ENCODE data around the gene SDK2. TPM values are rescaled to one million over a fixed set of nuclear protein-coding genes. Genes with fewer than 3 reads are reported as not detected.

SDK2 gene
- total RNA-seq, 1 donor from 2014 or later, result 11.2 TPM

DNA sequence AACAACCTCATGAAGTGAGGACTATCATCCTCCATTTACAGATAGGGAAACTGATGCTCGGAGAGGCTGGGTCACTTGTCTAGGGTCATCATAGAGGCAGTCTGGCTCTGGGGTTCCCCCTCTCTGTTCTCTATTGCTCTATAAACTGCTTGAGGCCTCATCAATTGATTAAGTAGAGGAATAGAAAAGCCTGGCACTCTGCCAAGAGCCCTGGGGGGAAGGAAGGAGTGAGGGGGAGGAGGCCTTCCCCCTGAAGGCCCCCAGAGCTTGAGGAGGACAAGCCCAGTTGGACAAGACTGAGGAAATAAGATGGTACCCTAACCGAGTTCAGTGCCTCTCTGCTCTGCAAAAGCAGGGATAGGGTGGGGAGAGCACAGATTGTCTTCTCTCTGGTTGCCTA lies 21.0 kb downstream of the SDK2 start:
- peaks cover 17% of the 10 kb centered on the region for H3K4me1 Mint-ChIP-seq (ENCODE audit: low read depth, unreplicated experiment)
- no peaks in the 10 kb centered on the region for H3K9me3 Mint-ChIP-seq (ENCODE audit: unreplicated experiment)
- no peak for DNase-seq (ENCODE audit: low read depth)
- H3K36me3 Mint-ChIP-seq (ENCODE audit: low read depth, unreplicated experiment), result peaks cover 3% of the 10 kb centered on the region
- Histone ChIP-seq H4K20me1 (ENCODE audit: insufficient read depth, low read length) (no peaks in the 10 kb centered on the region), H3K4me2 (ENCODE audit: low read length) (no peak overlapping the region), H3K79me2 (ENCODE audit: insufficient read depth, low read length) (no peaks in the 10 kb centered on the region), H3K27ac (ENCODE audit: low read depth, low read length) (no peak overlapping the region), H2AFZ (ENCODE audit: low read depth, low read length) (no peak overlapping the region), H3K4me1 (ENCODE audit: insufficient read depth, low read length) (no peaks in the 10 kb centered on the region), H3K4me3 (ENCODE audit: insufficient read depth, low read depth, low read length) (no peak overlapping the region), H3K9ac (ENCODE audit: low read length) (no peak overlapping the region), H3K27me3 (ENCODE audit: insufficient read depth, low read length) (no peaks in the 10 kb centered on the region), H3K9me3 (ENCODE audit: insufficient read depth, low read depth, low read length) (no peaks in the 10 kb centered on the region), H3K36me3 (ENCODE audit: insufficient read depth, low read length) (no peaks in the 10 kb centered on the region)
- H3K27ac Mint-ChIP-seq (ENCODE audit: unreplicated experiment), result no peak overlapping the region
- TF ChIP-seq, protein P1, sequence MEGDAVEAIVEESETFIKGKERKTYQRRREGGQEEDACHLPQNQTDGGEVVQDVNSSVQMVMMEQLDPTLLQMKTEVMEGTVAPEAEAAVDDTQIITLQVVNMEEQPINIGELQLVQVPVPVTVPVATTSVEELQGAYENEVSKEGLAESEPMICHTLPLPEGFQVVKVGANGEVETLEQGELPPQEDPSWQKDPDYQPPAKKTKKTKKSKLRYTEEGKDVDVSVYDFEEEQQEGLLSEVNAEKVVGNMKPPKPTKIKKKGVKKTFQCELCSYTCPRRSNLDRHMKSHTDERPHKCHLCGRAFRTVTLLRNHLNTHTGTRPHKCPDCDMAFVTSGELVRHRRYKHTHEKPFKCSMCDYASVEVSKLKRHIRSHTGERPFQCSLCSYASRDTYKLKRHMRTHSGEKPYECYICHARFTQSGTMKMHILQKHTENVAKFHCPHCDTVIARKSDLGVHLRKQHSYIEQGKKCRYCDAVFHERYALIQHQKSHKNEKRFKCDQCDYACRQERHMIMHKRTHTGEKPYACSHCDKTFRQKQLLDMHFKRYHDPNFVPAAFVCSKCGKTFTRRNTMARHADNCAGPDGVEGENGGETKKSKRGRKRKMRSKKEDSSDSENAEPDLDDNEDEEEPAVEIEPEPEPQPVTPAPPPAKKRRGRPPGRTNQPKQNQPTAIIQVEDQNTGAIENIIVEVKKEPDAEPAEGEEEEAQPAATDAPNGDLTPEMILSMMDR (IDR thresholded peaks at IDR 0.05; ENCODE audit: insufficient read depth, low read depth, low read length), result no peak
- no peak for TF ChIP-seq EZH2 (IDR thresholded peaks at IDR 0.05; ENCODE audit: insufficient read depth, low read length)
- H3K4me3 Mint-ChIP-seq (ENCODE audit: unreplicated experiment), result no peak overlapping the region
- no peak for FAIRE-seq
- peaks cover 3% of the 10 kb centered on the region for H3K27me3 Mint-ChIP-seq (ENCODE audit: low read depth, unreplicated experiment)

GRCh38 chr17:73622381-73622780 lies 21.9 kb downstream of the SDK2 start:
- no peak overlapping the region for H3K4me3 ChIP-seq (ENCODE audit: insufficient read depth, low read depth, low read length)
- Mint-ChIP-seq H3K4me3 (ENCODE audit: unreplicated experiment) (no peak overlapping the region), H3K27me3 (ENCODE audit: low read depth, unreplicated experiment) (peaks cover 3% of the 10 kb centered on the region), H3K27ac (ENCODE audit: unreplicated experiment) (no peak overlapping the region), H3K36me3 (ENCODE audit: low read depth, unreplicated experiment) (peaks cover 4% of the 10 kb centered on the region), H3K9me3 (ENCODE audit: unreplicated experiment) (no peaks in the 10 kb centered on the region), H3K4me1 (ENCODE audit: low read depth, unreplicated experiment) (peaks cover 20% of the 10 kb centered on the region)
- H3K79me2 ChIP-seq (ENCODE audit: insufficient read depth, low read length), result no peaks in the 10 kb centered on the region
- H3K4me2 ChIP-seq (ENCODE audit: low read length), result no peak overlapping the region
- no peaks in the 10 kb centered on the region for H3K27me3 ChIP-seq (ENCODE audit: insufficient read depth, low read length)
- H3K9me3 ChIP-seq (ENCODE audit: insufficient read depth, low read depth, low read length), result no peaks in the 10 kb centered on the region
- DNase-seq (ENCODE audit: low read depth) (no peak), FAIRE-seq (no peak)
- TF ChIP-seq EZH2 (IDR thresholded peaks at IDR 0.05; ENCODE audit: insufficient read depth, low read length), result no peak
- TF ChIP-seq, protein P1 (IDR thresholded peaks at IDR 0.05; ENCODE audit: insufficient read depth, low read depth, low read length), result no peak
- H3K27ac ChIP-seq (ENCODE audit: low read depth, low read length), result no peak overlapping the region
- H3K4me1 ChIP-seq (ENCODE audit: insufficient read depth, low read length), result no peaks in the 10 kb centered on the region
- no peaks in the 10 kb centered on the region for H4K20me1 ChIP-seq (ENCODE audit: insufficient read depth, low read length)
- no peak overlapping the region for H2AFZ ChIP-seq (ENCODE audit: low read depth, low read length)
- H3K9ac ChIP-seq (ENCODE audit: low read length), result no peak overlapping the region
- H3K36me3 ChIP-seq (ENCODE audit: insufficient read depth, low read length), result no peaks in the 10 kb centered on the region

DNA sequence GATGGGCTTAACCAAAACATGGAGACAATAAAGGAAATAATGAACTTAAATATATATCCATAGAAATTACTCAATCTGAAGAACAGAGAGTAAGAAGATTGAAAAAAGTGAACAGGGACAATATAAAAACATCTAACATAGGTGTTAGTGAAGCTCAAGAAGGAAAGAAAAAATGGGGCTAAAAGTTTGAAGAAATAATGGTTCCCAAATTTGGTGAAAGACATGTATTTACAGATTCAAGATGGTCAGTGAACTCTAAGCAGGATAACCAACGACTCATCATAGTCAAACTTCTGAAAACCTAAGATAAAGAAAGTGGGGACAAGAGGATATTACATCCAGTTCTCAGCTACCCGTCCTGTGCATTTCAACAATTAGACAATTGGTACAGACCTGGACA lies 22.6 kb downstream of the SDK2 start:
- Mint-ChIP-seq H3K36me3 (ENCODE audit: low read depth, unreplicated experiment) (peaks cover 4% of the 10 kb centered on the region), H3K4me3 (ENCODE audit: unreplicated experiment) (no peak overlapping the region), H3K27me3 (ENCODE audit: low read depth, unreplicated experiment) (peaks cover 3% of the 10 kb centered on the region), H3K27ac (ENCODE audit: unreplicated experiment) (no peak overlapping the region), H3K9me3 (ENCODE audit: unreplicated experiment) (no peaks in the 10 kb centered on the region), H3K4me1 (ENCODE audit: low read depth, unreplicated experiment) (peaks cover 20% of the 10 kb centered on the region)
- H3K4me1 ChIP-seq (ENCODE audit: insufficient read depth, low read length), result no peaks in the 10 kb centered on the region
- H3K4me3 ChIP-seq (ENCODE audit: insufficient read depth, low read depth, low read length), result no peak overlapping the region
- H3K9me3 ChIP-seq (ENCODE audit: insufficient read depth, low read depth, low read length), result no peaks in the 10 kb centered on the region
- no peaks in the 10 kb centered on the region for H3K27me3 ChIP-seq (ENCODE audit: insufficient read depth, low read length)
- H3K9ac ChIP-seq (ENCODE audit: low read length), result no peak overlapping the region
- H4K20me1 ChIP-seq (ENCODE audit: insufficient read depth, low read length), result no peaks in the 10 kb centered on the region
- FAIRE-seq (no peak), DNase-seq (ENCODE audit: low read depth) (no peak)
- no peaks in the 10 kb centered on the region for H3K36me3 ChIP-seq (ENCODE audit: insufficient read depth, low read length)
- no peaks in the 10 kb centered on the region for H3K79me2 ChIP-seq (ENCODE audit: insufficient read depth, low read length)
- no peak overlapping the region for H3K4me2 ChIP-seq (ENCODE audit: low read length)
- TF ChIP-seq, protein P1 (IDR thresholded peaks at IDR 0.05; ENCODE audit: insufficient read depth, low read depth, low read length), result no peak
- TF ChIP-seq EZH2 (IDR thresholded peaks at IDR 0.05; ENCODE audit: insufficient read depth, low read length), result no peak
- H3K27ac ChIP-seq (ENCODE audit: low read depth, low read length), result no peak overlapping the region
- no peak overlapping the region for H2AFZ ChIP-seq (ENCODE audit: low read depth, low read length)
